PC-9 (cell line): ENCODE measurements around the gene HEXA. TPM values are rescaled to one million over a fixed set of nuclear protein-coding genes. Genes with fewer than 3 reads are reported as not detected.

Source experiments
- BruUV-seq: library from RNA; stranded (reverse); fragments of 400-500 nt; replicated peaks from 2 replicates; lab custom pipeline; 2021; lab: Mats Ljungman, UMichigan
- CTCF ChIA-PET: fragments of 300-600 bp; sonication (Branson Sonifier 250); formaldehyde crosslinking; loops from one replicate; lab custom pipeline; 2022; ENCODE audit warnings: antibody characterized with exemption; lab: Charles Lee
- POLR2A ChIA-PET: fragments of 300-600 bp; sonication (Branson Sonifier 250); formaldehyde crosslinking; loops from one replicate; lab custom pipeline; 2022; ENCODE audit warnings: antibody characterized with exemption; ENCODE audit not compliant: unreplicated experiment; lab: Charles Lee
- DNase-seq, 2 experiments: peaks; one replicate each; pipeline versions ENCODE4 v3.0.0 to v3.0.0-alpha.2; 2015 to 2022; ENCODE audit warnings: mixed read lengths in 1 of 2
- H2AFZ ChIP-seq: fragments of 200-600 bp; sonication (generic); 2 replicates; pipeline ENCODE4 v1.8.1; 2017; ENCODE audit warnings: antibody characterized with exemption
- H3F3A ChIP-seq: fragments of 200-600 bp; sonication (generic); 2 replicates; pipeline ENCODE4 v1.8.1; 2017; ENCODE audit warnings: antibody characterized with exemption, mild to moderate bottlenecking, low read depth; ENCODE audit not compliant: insufficient read depth
- H3K27ac ChIP-seq: fragments of 200-600 bp; sonication (generic); 2 replicates; pipeline ENCODE4 v1.6.1; 2016; ENCODE audit warnings: mixed run types
- H3K27me3 ChIP-seq: fragments of 200-600 bp; sonication (generic); 2 replicates; pipeline ENCODE4 v1.6.1; 2016; ENCODE audit warnings: low read depth, mixed run types; ENCODE audit not compliant: insufficient read depth
- H3K36me3 ChIP-seq: fragments of 200-600 bp; sonication (generic); 2 replicates; pipeline ENCODE4 v1.6.1; 2016; ENCODE audit warnings: low read depth, mixed run types
- H3K4me1 ChIP-seq: fragments of 200-600 bp; sonication (generic); replicated peaks from 2 replicates; pipeline ENCODE4 v1.6.1; 2016; ENCODE audit warnings: mixed run types; ENCODE audit not compliant: insufficient read depth
- H3K4me2 ChIP-seq: fragments of 200-600 bp; sonication (generic); 2 replicates; pipeline ENCODE4 v1.6.1; 2017; ENCODE audit warnings: mixed run types
- H3K4me3 ChIP-seq: fragments of 200-600 bp; sonication (generic); 2 replicates; pipeline ENCODE4 v1.6.1; 2016; ENCODE audit warnings: mixed run types
- H3K79me2 ChIP-seq: fragments of 200-600 bp; sonication (generic); 2 replicates; pipeline ENCODE4 v1.6.1; 2017; ENCODE audit warnings: low read depth, mixed run types
- H3K9me2 ChIP-seq: fragments of 200-600 bp; sonication (generic); 2 replicates; pipeline ENCODE4 v1.8.1; 2017; ENCODE audit warnings: mild to moderate bottlenecking; ENCODE audit not compliant: insufficient read depth
- H3K9me3 ChIP-seq: fragments of 200-600 bp; sonication (generic); 2 replicates; pipeline ENCODE4 v1.8.1; 2016; ENCODE audit warnings: low read depth; ENCODE audit not compliant: insufficient read depth
- H4K20me1 ChIP-seq: fragments of 200-600 bp; sonication (generic); 2 replicates; pipeline ENCODE4 v1.8.1; 2017; ENCODE audit not compliant: insufficient read depth
- CTCF ChIP-seq: fragments of 200-600 bp; sonication (generic); conservative IDR thresholded peaks from 2 replicates; pipeline ENCODE4 v1.6.1; 2017; ENCODE audit warnings: mixed run types, antibody characterized with exemption, mild to moderate bottlenecking, moderate library complexity
- EZH2 ChIP-seq: fragments of 200-600 bp; sonication (generic); IDR thresholded peaks from 2 replicates; pipeline ENCODE4 v1.8.0; 2017; ENCODE audit warnings: antibody characterized with exemption, low read depth
- intact Hi-C: fragments of 100-400 bp; cut with micrococcal nuclease; formaldehyde crosslinking; loops from one replicate; pipeline ENCODE4 v1.10.0; 2022; ENCODE audit not compliant: unreplicated experiment
- total RNA-seq: library from RNA; stranded (reverse); gene quantifications from 2 replicates; pipeline ENCODE4 v1.2.3, GENCODE V29; 2021

Gene HEXA
- total RNA-seq, 1 experiment from 2014 or later, result 129 TPM

DNA sequence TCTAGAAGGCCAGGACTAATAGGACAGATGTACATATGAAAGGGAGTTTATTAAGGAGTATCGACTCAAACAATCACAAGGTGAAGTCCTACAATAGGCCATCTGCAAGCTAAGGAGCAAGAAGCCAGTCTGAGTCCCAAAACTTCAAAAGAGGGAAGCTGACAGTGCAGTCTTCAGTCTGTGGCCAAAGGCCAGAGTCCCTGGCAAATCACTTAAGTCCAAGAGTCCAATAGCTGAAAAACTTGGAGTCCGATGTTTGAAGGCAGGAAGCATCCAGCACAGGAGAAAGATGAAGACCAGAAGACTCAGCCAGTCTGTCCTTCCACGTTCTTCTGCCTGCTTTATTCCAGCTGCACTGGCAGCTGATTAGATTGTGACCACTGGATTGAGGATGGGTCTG lies 44.8 kb downstream of the HEXA start:
- no peak for TF ChIP-seq EZH2
- no peak for TF ChIP-seq CTCF
- H4K20me1 ChIP-seq, result no peaks in the 10 kb centered on the region
- H3K79me2 ChIP-seq, result no peaks in the 10 kb centered on the region
- BruUV-seq, result no TSS peak
- no peak overlapping the region for H3K4me2 ChIP-seq
- CTCF ChIA-PET, result interaction anchor here (0.6 kb wide), 1 partner anchor 106 kb away, joined by 3 read pairs; no protein-coding TSS in a partner anchor
- H3K9me3 ChIP-seq, result no peaks in the 10 kb centered on the region
- H3K4me1 ChIP-seq, result no peaks in the 10 kb centered on the region
- POLR2A ChIA-PET, result interaction anchor here (0.7 to 0.9 kb wide), 2 partner anchors 38 to 1821 kb away, joined by 3 to 7 read pairs; no protein-coding TSS in a partner anchor
- H2AFZ ChIP-seq, result no peak overlapping the region
- no peak for DNase-seq
- H3K36me3 ChIP-seq, result peaks cover 5% of the 10 kb centered on the region; the same call in 1 of the 2 replicates
- no peaks in the 10 kb centered on the region for H3K27me3 ChIP-seq
- intact Hi-C loops, result no loop called here
- H3K27ac ChIP-seq, result no peak overlapping the region
- H3K4me3 ChIP-seq, result no peak overlapping the region
- no peaks in the 10 kb centered on the region for H3F3A ChIP-seq
- H3K9me2 ChIP-seq, result no peaks in the 10 kb centered on the region

DNA sequence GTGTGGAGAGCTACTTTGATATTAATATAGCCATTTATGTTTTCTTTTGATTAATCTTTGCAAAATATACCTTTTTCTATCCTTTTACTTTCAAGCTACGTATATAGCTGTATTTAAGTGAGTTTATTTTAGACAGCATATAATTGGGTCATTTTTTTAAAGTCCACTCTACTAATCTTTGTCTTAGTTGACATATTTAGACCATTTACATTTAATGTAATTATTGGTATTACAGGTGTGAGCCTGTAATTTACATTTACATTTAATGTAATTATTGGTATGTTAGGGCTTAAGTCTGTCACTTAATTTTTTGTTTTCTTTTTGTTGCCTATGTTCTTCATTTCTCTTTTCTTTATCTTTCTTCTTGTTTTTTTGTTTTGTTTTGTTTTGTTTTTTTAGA lies 52.1 kb downstream of the HEXA start:
- no peaks in the 10 kb centered on the region for H4K20me1 ChIP-seq
- no peak for DNase-seq
- intact Hi-C loops, result no loop called here
- no peak overlapping the region for H2AFZ ChIP-seq
- BruUV-seq, result no TSS peak
- H3K27ac ChIP-seq, result no peak overlapping the region
- H3K4me3 ChIP-seq, result no peak overlapping the region
- no peaks in the 10 kb centered on the region for H3K27me3 ChIP-seq
- H3K79me2 ChIP-seq, result no peaks in the 10 kb centered on the region
- H3F3A ChIP-seq, result no peaks in the 10 kb centered on the region; the same call in 1 of the 2 replicates
- CTCF ChIA-PET, result no interaction called here
- H3K4me2 ChIP-seq, result no peak overlapping the region
- peaks cover 10% of the 10 kb centered on the region; the same call in 1 of the 2 replicates for H3K36me3 ChIP-seq
- H3K9me2 ChIP-seq, result no peaks in the 10 kb centered on the region
- 0 out of 2 replicates have a peak, but pooled peaks cover 4% of the 10 kb centered on the region for H3K9me3 ChIP-seq
- POLR2A ChIA-PET, result no interaction called here
- TF ChIP-seq EZH2, result no peak
- TF ChIP-seq CTCF, result no peak
- no peaks in the 10 kb centered on the region for H3K4me1 ChIP-seq

- no peak for TF ChIP-seq CTCF
- TF ChIP-seq EZH2, result no peak
- BruUV-seq, result no TSS peak
- H3F3A ChIP-seq, result no peaks in the 10 kb centered on the region; the same call in 1 of the 2 replicates
- POLR2A ChIA-PET, result no interaction called here
- H3K4me1 ChIP-seq, result no peaks in the 10 kb centered on the region
- peak within 1 kb of the TSS; percentile 42; the same call in 1 of the 2 replicates for H3K4me3 ChIP-seq
- H2AFZ ChIP-seq, result no peak within 1 kb of the TSS
- CTCF ChIA-PET, result interaction anchor here (0.6 kb wide), 1 partner anchor 101 kb away, joined by 3 read pairs; no protein-coding TSS in a partner anchor
- intact Hi-C loops, result no loop called here
- 0 out of 2 replicates have a peak, but pooled peaks cover 4% of the 10 kb centered on the region for H3K9me3 ChIP-seq
- H3K27me3 ChIP-seq, result no peaks in the 10 kb centered on the region
- H4K20me1 ChIP-seq, result no peaks in the 10 kb centered on the region
- peak; percentile 49 to 72 for DNase-seq
- H3K9me2 ChIP-seq, result no peaks in the 10 kb centered on the region
- 0 out of 2 replicates have a peak, but pooled peaks cover 5% of the 10 kb centered on the region for H3K36me3 ChIP-seq
- peak within 1 kb of the TSS; percentile 68 for H3K4me2 ChIP-seq
- no peak within 1 kb of the TSS for H3K27ac ChIP-seq
- no peaks in the 10 kb centered on the region for H3K79me2 ChIP-seq
Observed at GRCh38 chr15:72319985-72320671, 55.7 kb downstream of the HEXA start, which contains the start of gene CELF6. Gene CELF6 (minus strand): TSS chr15:72320157. CDS start chr15:72319874, 283 bp downstream.
